HCT116 (cell line): ENCODE data around the gene FASN. TPM values are rescaled to one million over a fixed set of nuclear protein-coding genes. Genes with fewer than 3 reads are reported as not detected.

ENCODE experiments used
- ATAC-seq: fragments of 200-7000 bp; cut with Tn5 transposase; 2 replicates; pipeline ENCODE4 v1.9.1; 2020; ENCODE audit warnings: mild to moderate bottlenecking, moderate library complexity
- BruUV-seq: library from RNA; stranded (reverse); fragments of 400-500 nt; replicated peaks from 2 replicates; lab custom pipeline; 2021; lab: Mats Ljungman, UMichigan
- CTCF ChIA-PET: fragments of 300-600 bp; sonication (Branson Sonifier 250); formaldehyde crosslinking; loops from one replicate; lab custom pipeline; 2021; ENCODE audit warnings: antibody characterized with exemption; lab: Charles Lee
- POLR2A ChIA-PET: fragments of 300-600, 350-600 bp; sonication (Branson Sonifier 250); formaldehyde crosslinking; loops from one replicate; lab custom pipeline; 2021; ENCODE audit warnings: antibody characterized with exemption; lab: Charles Lee
- RAD21 ChIA-PET, 2 experiments: fragments of 300-600 bp; sonication (Branson Sonifier 250); formaldehyde crosslinking; loops; one replicate each; lab custom pipeline; 2023; ENCODE audit warnings: low total read pairs in 2 of 2; ENCODE audit not compliant: uncharacterized antibody in 2 of 2, unreplicated experiment in 2 of 2, low non-redundant PET in 1 of 2; lab: Charles Lee
- DNase-seq: peaks from one replicate; pipeline ENCODE4 v3.0.0-alpha.2; 2010; ENCODE audit warnings: low read depth, low spot score
- H2AFZ ChIP-seq: fragments of 200-600 bp; shearing (Covaris generic), sonication (generic); 2 replicates; pipeline ENCODE4 v1.6.1; 2017; ENCODE audit warnings: low read depth, mixed run types, mixed read lengths, antibody characterized with exemption, low read length; ENCODE audit not compliant: poor library complexity, severe bottlenecking
- H3K27ac ChIP-seq: 2 replicates; pipeline ENCODE4 v1.5.1; 2012; ENCODE audit warnings: low read depth, low read length
- H3K27me3 ChIP-seq: fragments of 200-600 bp; sonication (generic); 2 replicates; pipeline ENCODE4 v1.6.1; 2016; ENCODE audit warnings: mixed run types, low read length, mixed read lengths; ENCODE audit not compliant: insufficient read depth
- H3K36me3 ChIP-seq, 2 experiments: fragments of 200-500 bp in 1 of 2; fragments of 200-600 bp in 1 of 2; sonication (Bioruptor generic) in 1 of 2; sonication (generic) in 1 of 2; 2 replicates each; pipeline versions ENCODE4 v1.5.1 to v1.6.1; 2014 to 2016; ENCODE audit warnings: low read length in 2 of 2, inconsistent platforms in 1 of 2, mixed read lengths in 1 of 2, mixed run types in 1 of 2; ENCODE audit not compliant: insufficient read depth in 2 of 2, control insufficient read depth in 1 of 2
- H3K4me1 ChIP-seq, 2 experiments: fragments of 200-600 bp in 1 of 2; sonication (generic) in 1 of 2; 2 replicates each; pipeline versions ENCODE4 v1.5.1 to v1.6.1; 2012 to 2017; ENCODE audit warnings: low read length in 2 of 2, inconsistent platforms in 1 of 2, mild to moderate bottlenecking in 1 of 2, mixed read lengths in 1 of 2, mixed run types in 1 of 2, moderate library complexity in 1 of 2; ENCODE audit not compliant: insufficient read depth in 2 of 2, control insufficient read depth in 1 of 2
- H3K4me2 ChIP-seq: fragments of 200-600 bp; sonication (generic); 2 replicates; pipeline ENCODE4 v1.6.1; 2017; ENCODE audit warnings: mixed run types, low read length, mixed read lengths
- H3K4me3 ChIP-seq, 2 experiments: fragments of 200-600 bp in 1 of 2; sonication (generic) in 1 of 2; replicated peaks in 1 of 2; 2 replicates each; pipeline ENCODE4 v1.5.1; 2011 to 2016; ENCODE audit warnings: low read length in 2 of 2, control low read depth in 1 of 2, low read depth in 1 of 2, mild to moderate bottlenecking in 1 of 2, mixed read lengths in 1 of 2, mixed run types in 1 of 2
- H3K79me2 ChIP-seq: fragments of 200-600 bp; sonication (generic); 2 replicates; pipeline ENCODE4 v1.6.1; 2017; ENCODE audit warnings: mild to moderate bottlenecking, mixed run types, low read length, moderate library complexity, mixed read lengths; ENCODE audit not compliant: insufficient read depth
- H3K9ac ChIP-seq: fragments of 200-600 bp; sonication (generic); 2 replicates; pipeline ENCODE4 v1.6.1; 2016; ENCODE audit warnings: low read length, mixed read lengths
- H3K9me2 ChIP-seq: fragments of 200-600 bp; sonication (generic), shearing (Covaris generic); 2 replicates; pipeline ENCODE4 v1.6.1; 2017; ENCODE audit warnings: mixed run types, mild to moderate bottlenecking, moderate library complexity; ENCODE audit not compliant: insufficient read depth
- H3K9me3 ChIP-seq, 2 experiments: fragments of 200-500 bp in 1 of 2; fragments of 200-600 bp in 1 of 2; sonication (Bioruptor generic) in 1 of 2; sonication (generic) in 1 of 2; 2 replicates each; pipeline ENCODE4 v1.6.1; 2014 to 2017; ENCODE audit warnings: low read length in 2 of 2, mixed read lengths in 2 of 2, inconsistent platforms in 1 of 2, low read depth in 1 of 2, mild to moderate bottlenecking in 1 of 2, mixed run types in 1 of 2, moderate library complexity in 1 of 2; ENCODE audit not compliant: control insufficient read depth in 1 of 2, insufficient read depth in 1 of 2
- H4K20me1 ChIP-seq: fragments of 200-600 bp; sonication (generic), shearing (Covaris generic); 2 replicates; pipeline ENCODE4 v1.6.1; 2017; ENCODE audit warnings: mixed run types, mild to moderate bottlenecking, moderate library complexity; ENCODE audit not compliant: insufficient read depth
- CTCF ChIP-seq, 3 experiments: fragments of 200-600 bp in 1 of 3; sonication (generic) in 1 of 3; IDR thresholded peaks in 2 of 3; conservative IDR thresholded peaks in 1 of 3; 2 replicates each; pipeline ENCODE4 v1.5.1; 2012 to 2017; ENCODE audit warnings: low read depth in 2 of 3, low read length in 2 of 3, antibody characterized with exemption in 1 of 3, borderline replicate concordance in 1 of 3, control low read depth in 1 of 3, mild to moderate bottlenecking in 1 of 3, mixed read lengths in 1 of 3, mixed run types in 1 of 3, moderate library complexity in 1 of 3; ENCODE audit not compliant: insufficient read depth in 1 of 3
- JUND ChIP-seq: IDR thresholded peaks from 2 replicates; pipeline ENCODE4 v1.6.1; 2012
- RAD21 ChIP-seq: IDR thresholded peaks from 2 replicates; pipeline ENCODE4 v1.6.1; 2012; ENCODE audit warnings: low read depth, mild to moderate bottlenecking
- REST ChIP-seq: IDR thresholded peaks from 2 replicates; pipeline ENCODE4 v1.6.1; 2012; ENCODE audit warnings: low read depth
- TCF7L2 ChIP-seq: IDR thresholded peaks from 2 replicates; pipeline ENCODE4 v1.7.0; 2011; ENCODE audit warnings: borderline replicate concordance, inconsistent platforms; ENCODE audit not compliant: insufficient read depth, insufficient read length; ENCODE audit errors: extremely low read depth
- ZFX ChIP-seq: fragments of 450-650 bp; IDR thresholded peaks from 2 replicates; pipeline ENCODE4 v1.6.1; 2017
- ZNF274 ChIP-seq: fragments of 200-500 bp; sonication (Bioruptor generic); IDR thresholded peaks from 2 replicates; pipeline ENCODE4 v1.6.1; 2014; ENCODE audit warnings: mild to moderate bottlenecking, low read depth, low read length, inconsistent platforms
- intact Hi-C: fragments of 100-400 bp; cut with micrococcal nuclease; formaldehyde crosslinking; loops from 2 replicates; pipeline ENCODE4 v1.10.0; 2022
- total RNA-seq: library from RNA; stranded (reverse); gene quantifications from one replicate; pipeline ENCODE4 v1.2.1, GENCODE V29; 2021; ENCODE audit not compliant: unreplicated experiment

The FASN gene
- total RNA-seq, 1 experiment from 2014 or later = 754 TPM

- no peaks in the 10 kb centered on the region for H3K9me2 ChIP-seq
- no peak overlapping the region for H3K4me3 ChIP-seq
- peaks cover 42% of the 10 kb centered on the region in 2 experiments for H3K36me3 ChIP-seq
- H3K27ac ChIP-seq = no peak overlapping the region
- CTCF ChIA-PET = no interaction called here
- intact Hi-C loops = no loop called here
- no peak overlapping the region for H3K4me2 ChIP-seq
- BruUV-seq = no TSS peak
- RAD21 ChIA-PET = no interaction called here
- H3K4me1 ChIP-seq = no peaks in the 10 kb centered on the region
- no peak for DNase-seq
- no peak overlapping the region for H2AFZ ChIP-seq
- no peaks in the 10 kb centered on the region for H3K27me3 ChIP-seq
- H4K20me1 ChIP-seq = peaks cover 9% of the 10 kb centered on the region; the same call in 1 of the 2 replicates
- H3K79me2 ChIP-seq = peaks cover 2% of the 10 kb centered on the region; the same call in 1 of the 2 replicates
- H3K9me3 ChIP-seq = no peaks in the 10 kb centered on the region
- POLR2A ChIA-PET = no interaction called here
- no peak for TF ChIP-seq TCF7L2
- no peak for TF ChIP-seq ZNF274
- no peak for TF ChIP-seq CTCF (IDR thresholded peaks at IDR 0.05 in 2 of 3, conservative IDR thresholded peaks at IDR 0.05 in 1 of 3; ENCODE audit: borderline replicate concordance in 1 of 3, insufficient read depth in 1 of 3, low read depth in 2 of 3, low read length in 2 of 3)
- no peak for TF ChIP-seq ZFX
- no peak for ATAC-seq
- no peak overlapping the region for H3K9ac ChIP-seq
These were observed 19.6 kb downstream of the FASN start for GRCh38 chr17:82078433-82078832.

- POLR2A ChIA-PET = interaction anchor here (1.9 kb wide), 1 partner anchor 21 kb away, joined by 5 read pairs; the partner anchor contains the start of gene FASN
- no TSS peak for BruUV-seq
- intact Hi-C loops = no loop called here
- H3K79me2 ChIP-seq = 0 out of 2 replicates have a peak, but pooled peaks cover 2% of the 10 kb centered on the region
- TF ChIP-seq ZNF274 (no peak), RAD21 (no peak), REST (no peak), CTCF (IDR thresholded peaks at IDR 0.05 in 2 of 3, conservative IDR thresholded peaks at IDR 0.05 in 1 of 3; ENCODE audit: borderline replicate concordance in 1 of 3, insufficient read depth in 1 of 3, low read depth in 2 of 3, low read length in 2 of 3) (no peak; a peak in 1 of 6 replicates), JUND (no peak)
- TF ChIP-seq, all 23 proteins: peak for 0
- Histone ChIP-seq H2AFZ (no peak overlapping the region), H4K20me1 (peaks cover 9% of the 10 kb centered on the region; the same call in 1 of the 2 replicates), H3K4me1 (no peaks in the 10 kb centered on the region), H3K27ac (no peak overlapping the region), H3K9me3 (no peaks in the 10 kb centered on the region), H3K36me3 (peaks cover 35 to 40% of the 10 kb centered on the region in 2 experiments; a peak in 3 of 4 replicates), H3K9me2 (no peaks in the 10 kb centered on the region), H3K4me3 (no peak overlapping the region), H3K27me3 (no peaks in the 10 kb centered on the region), H3K4me2 (no peak overlapping the region), H3K9ac (no peak overlapping the region)
- ATAC-seq (peak; percentile 16), DNase-seq (no peak)
- ChIA-PET CTCF (no interaction called here), RAD21 (no interaction called here)
These were observed 20.2 kb downstream of the FASN start for GRCh38 chr17:82077617-82078358.
